Activated naive CD4-positive, alpha-beta T cell treated with anti-CD3 and anti-CD28 coated beads, Interleukin-2, amount 50 U/mL, for 24 hours (primary cell): ENCODE measurements around the gene GUSB.
"Not testable (repeated sequence)": the region's sequence is repeated elsewhere in the genome, so short reads cannot be mapped to it uniquely, and the experiment has no call there.

Source experiments
- H3K27ac Mint-ChIP-seq: one replicate; pipeline ENCODE4 v1.8.0; 2021; ENCODE audit warnings: mild to moderate bottlenecking, mixed read lengths
- H3K27me3 Mint-ChIP-seq: one replicate; pipeline ENCODE4 v1.8.0; 2021; ENCODE audit warnings: mixed read lengths
- H3K36me3 Mint-ChIP-seq: one replicate; pipeline ENCODE4 v1.8.0; 2021; ENCODE audit warnings: mixed read lengths
- H3K4me1 Mint-ChIP-seq: one replicate; pipeline ENCODE4 v1.8.0; 2021; ENCODE audit warnings: mixed read lengths
- H3K4me3 Mint-ChIP-seq: one replicate; pipeline ENCODE4 v1.8.0; 2021; ENCODE audit warnings: mild to moderate bottlenecking, mixed read lengths
- H3K9me3 Mint-ChIP-seq: one replicate; pipeline ENCODE4 v1.8.0; 2021; ENCODE audit warnings: mixed read lengths

The GUSB gene

DNA sequence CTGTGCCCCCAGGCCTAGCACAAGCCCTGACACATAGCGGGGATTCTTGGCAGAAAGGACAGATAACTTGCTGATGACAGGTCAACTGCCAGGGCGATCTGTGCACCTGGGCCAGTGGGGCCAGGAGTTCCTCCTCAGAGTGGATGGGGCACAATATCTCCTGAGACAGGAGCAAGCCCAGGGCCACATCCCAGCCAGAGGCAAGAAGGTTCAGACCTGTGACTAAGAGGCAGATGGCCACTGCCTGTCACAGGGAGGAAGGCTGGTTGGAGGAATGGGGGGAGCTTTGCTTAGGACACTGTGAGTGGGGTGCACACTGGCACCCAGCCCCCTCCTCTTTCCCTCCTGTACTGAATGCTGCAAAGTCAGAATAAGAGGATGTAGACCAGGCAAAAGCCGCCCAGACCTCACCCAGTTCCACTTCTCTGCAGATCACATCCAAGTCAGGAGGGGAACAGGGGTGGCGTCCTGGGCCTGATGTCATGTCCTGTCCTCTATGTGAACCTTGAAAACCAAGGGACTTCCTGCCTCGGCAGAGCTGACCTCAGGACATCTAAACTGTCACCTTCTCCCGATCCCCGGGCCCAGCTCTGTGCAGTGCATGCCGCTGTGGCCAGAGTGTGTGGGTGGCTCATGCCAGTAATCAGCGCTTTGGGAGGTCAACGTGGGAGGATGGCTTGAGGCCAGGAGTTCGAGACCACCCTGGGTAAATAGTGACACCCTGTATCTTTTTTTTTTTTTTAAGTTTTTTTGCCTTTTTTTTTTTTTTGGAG, 1.3 kb downstream of the GUSB start:
- H3K27me3 Mint-ChIP-seq, result no peaks in the 10 kb centered on the region
- peak overlapping the region; percentile 60 for H3K27ac Mint-ChIP-seq
- peaks cover 16% of the 10 kb centered on the region for H3K4me1 Mint-ChIP-seq
- H3K4me3 Mint-ChIP-seq, result peak overlapping the region; percentile 79
- no peaks in the 10 kb centered on the region for H3K36me3 Mint-ChIP-seq
- H3K9me3 Mint-ChIP-seq, result no peaks in the 10 kb centered on the region

DNA sequence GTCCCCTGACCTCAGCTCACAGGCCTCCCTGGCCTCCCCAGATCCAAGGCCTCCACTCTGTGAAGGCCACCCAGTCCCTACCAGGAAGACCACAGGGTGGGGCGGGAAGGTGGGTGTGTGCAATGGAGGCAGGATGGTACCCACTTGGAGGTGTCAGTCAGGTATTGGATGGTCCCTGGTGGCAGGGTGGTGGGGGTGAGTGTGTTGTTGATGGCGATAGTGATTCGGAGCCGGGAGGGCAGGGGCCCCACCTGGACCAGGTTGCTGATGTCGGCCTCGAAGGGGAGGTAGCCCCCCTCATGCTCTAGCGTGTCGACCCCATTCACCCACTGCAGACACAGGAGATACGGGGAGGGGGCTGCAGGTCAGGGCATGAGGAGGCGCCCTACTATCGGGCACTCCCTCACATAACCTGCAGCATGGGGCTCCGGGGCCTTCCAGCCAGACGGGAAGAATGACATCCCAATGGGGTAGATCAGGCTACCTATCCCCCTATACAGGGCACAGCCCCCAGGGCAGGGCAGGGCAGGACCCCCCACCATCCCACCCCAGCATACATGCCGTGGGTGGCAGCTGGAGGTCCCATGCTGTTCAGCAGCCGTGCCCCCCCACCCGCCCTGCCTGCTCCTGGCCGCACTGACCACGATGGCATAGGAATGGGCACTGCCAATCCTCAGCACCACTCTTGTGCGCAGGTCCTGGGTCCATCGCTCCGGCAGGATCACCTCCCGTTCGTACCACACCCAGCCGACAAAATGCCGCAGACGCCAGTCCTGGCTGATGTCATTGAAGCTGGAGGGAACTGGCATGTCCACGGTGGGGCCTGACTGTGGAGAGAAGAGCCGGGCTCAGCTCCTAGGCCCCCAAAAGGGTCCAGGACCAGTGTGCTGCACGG, 2.2 kb downstream of the GUSB start:
- H3K4me3 Mint-ChIP-seq, result peak overlapping the region; percentile 79

DNA sequence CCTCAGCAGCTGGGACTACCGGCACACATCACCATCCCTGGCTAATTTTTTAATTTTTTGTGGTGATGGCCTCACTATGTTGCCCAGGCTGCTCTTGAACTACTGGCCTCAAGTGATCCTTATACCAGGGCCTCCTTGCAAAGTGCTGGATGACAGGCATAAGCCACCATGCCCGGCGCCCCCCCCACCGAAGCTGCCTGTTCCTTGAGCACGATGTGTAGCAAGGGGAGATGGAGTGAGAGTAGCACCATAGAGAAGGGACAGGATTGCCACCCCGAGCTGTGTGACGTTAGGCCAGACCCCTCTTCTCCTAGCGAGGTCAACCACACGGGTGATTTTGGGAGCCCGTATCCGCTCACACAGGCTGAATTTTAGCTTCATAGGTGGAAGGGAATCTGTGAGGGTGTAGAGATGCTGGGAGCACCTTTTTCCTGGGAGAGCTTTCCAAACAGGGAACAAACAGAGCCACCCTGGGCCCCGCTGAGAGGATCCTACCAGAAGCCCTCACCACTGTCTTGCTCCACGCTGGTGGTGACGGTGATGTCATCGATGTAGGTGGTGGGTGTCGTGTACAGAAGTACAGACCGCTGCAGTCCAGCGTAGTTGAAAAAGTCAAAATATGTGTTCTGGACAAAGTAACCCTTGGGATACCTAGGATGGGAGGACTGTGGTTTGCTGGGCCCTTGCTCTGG, 3.0 kb downstream of the GUSB start:
- Mint-ChIP-seq H3K9me3 (no peaks in the 10 kb centered on the region), H3K36me3 (peaks cover under 1% of the 10 kb centered on the region), H3K27ac (peak overlapping the region; percentile 8), H3K27me3 (no peaks in the 10 kb centered on the region), H3K4me3 (peak overlapping the region; percentile 26), H3K4me1 (peaks cover 16% of the 10 kb centered on the region)

More for the DNA sequence above, 2.2 kb downstream of the GUSB start:
- Mint-ChIP-seq H3K36me3 (no peaks in the 10 kb centered on the region), H3K27ac (peak overlapping the region; percentile 8), H3K9me3 (no peaks in the 10 kb centered on the region), H3K4me1 (peaks cover 16% of the 10 kb centered on the region), H3K27me3 (no peaks in the 10 kb centered on the region)

DNA sequence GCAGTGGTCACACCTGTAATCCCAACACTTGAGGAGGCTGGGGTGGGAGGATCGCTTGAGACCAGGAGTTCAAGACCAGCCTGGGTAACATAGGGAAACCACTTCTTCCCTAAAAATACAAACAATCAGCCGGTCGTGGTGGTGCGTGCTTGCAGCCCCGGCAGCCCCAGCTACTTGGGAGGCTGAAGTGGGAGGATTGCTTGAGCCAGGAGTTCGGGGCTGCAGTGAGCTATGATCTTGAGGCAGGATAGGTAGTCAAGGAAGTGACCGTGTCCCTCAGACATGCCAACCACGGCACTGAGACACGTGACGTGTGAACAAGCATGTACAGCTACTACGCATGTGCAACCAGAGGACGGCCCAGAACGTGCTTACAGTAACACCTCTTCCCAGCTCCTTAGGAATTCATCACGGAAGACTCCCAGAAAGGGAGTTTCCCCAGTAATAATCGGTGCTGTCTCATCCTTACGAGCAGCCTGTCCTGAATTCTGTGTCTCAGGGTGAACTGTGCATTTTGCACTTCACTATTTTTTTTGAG, 5.3 kb downstream of the GUSB start:
- H3K36me3 Mint-ChIP-seq, result peaks cover 4% of the 10 kb centered on the region
- H3K27me3 Mint-ChIP-seq, result no peaks in the 10 kb centered on the region
- H3K4me1 Mint-ChIP-seq, result peaks cover 20% of the 10 kb centered on the region

DNA sequence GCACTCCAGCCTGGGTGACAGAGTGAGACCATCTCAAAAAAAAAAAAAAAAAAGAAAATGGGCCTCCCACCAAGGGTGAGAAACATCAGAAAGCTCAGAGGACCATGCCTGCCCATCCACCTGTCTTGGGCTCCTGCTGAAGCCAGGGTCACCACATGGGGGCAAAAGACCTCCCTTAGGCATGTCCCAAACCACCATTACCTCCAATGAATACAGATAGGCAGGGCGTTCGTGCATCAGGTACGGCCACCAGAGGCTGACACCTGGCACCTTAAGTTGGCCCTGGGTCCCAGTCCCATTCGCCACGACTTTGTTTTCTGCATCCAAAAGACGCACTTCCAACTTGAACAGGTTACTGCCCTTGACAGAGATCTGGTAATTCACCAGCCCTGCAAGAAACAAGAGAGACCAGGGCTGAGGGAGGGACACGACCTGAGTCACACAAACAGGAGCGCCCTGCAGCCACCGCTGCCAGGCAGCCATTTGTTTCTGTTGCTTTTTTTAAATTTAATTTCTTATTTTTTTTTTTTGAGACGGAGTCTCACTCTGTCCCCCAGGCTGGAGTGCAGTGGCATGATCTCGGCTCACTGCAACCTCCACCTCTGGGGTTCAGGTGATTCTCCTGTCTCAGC, 6.1 kb downstream of the GUSB start:
- Mint-ChIP-seq H3K27me3 (no peaks in the 10 kb centered on the region), H3K27ac (no peak overlapping the region), H3K9me3 (no peaks in the 10 kb centered on the region), H3K36me3 (peaks cover 6% of the 10 kb centered on the region), H3K4me1 (peaks cover 19% of the 10 kb centered on the region), H3K4me3 (no peak overlapping the region)

More for the DNA sequence above, 5.3 kb downstream of the GUSB start:
- no peaks in the 10 kb centered on the region for H3K9me3 Mint-ChIP-seq
- H3K27ac Mint-ChIP-seq, result no peak overlapping the region
- no peak overlapping the region for H3K4me3 Mint-ChIP-seq

DNA sequence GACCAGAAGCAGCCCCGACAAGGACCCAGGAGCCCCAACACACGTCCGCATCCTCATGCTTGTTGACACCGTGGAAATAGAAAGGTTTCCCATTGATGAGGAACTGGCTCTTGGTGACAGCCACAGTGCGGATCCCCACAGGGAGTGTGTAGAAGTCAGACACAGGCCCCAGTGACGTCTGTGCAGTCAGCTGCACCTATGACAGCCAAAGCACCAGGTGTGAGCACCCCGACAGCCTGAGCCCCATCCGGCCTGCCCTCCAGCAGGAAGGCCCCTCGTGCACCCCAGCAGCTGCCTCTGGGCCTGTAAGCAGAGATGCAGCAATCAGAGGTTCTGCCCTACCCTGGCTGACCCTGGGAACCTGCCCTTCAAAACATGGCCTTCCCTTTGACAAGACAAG, 7.1 kb downstream of the GUSB start:
- Mint-ChIP-seq H3K4me3 (no peak overlapping the region), H3K36me3 (peaks cover 6% of the 10 kb centered on the region), H3K27ac (no peak overlapping the region), H3K9me3 (no peaks in the 10 kb centered on the region), H3K27me3 (no peaks in the 10 kb centered on the region), H3K4me1 (peaks cover 12% of the 10 kb centered on the region)

DNA sequence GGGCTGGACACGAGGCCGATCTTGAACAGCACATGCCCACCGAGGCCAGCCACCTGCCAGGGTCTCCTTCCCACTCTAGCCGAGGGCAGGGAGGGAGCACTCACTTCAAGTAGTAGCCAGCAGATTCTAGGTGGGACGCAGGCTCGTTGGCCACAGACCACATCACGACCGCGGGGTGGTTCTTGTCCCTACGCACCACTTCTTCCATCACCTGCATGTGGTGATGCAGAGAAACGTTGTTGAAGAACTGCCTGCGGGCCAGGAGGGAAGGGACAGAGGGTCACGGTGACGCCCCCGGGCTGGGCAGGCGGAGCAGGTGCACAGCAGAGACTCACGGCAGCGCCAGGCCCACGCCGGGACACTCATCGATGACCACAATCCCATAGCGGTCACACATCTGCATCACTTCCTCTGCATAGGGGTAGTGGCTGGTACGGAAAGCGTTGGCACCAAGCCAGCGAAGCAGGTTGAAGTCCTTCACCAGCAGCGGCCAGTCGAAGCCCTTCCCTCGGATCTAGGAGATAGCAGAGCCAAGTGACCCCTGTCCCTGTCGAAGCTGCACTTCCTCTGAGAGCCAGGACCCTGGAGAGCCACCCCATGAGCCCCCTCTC, 7.7 kb downstream of the GUSB start:
- peaks cover 9% of the 10 kb centered on the region for H3K4me1 Mint-ChIP-seq
- no peaks in the 10 kb centered on the region for H3K9me3 Mint-ChIP-seq
- H3K36me3 Mint-ChIP-seq, result peaks cover 6% of the 10 kb centered on the region
- no peak overlapping the region for H3K4me3 Mint-ChIP-seq
- no peaks in the 10 kb centered on the region for H3K27me3 Mint-ChIP-seq
- H3K27ac Mint-ChIP-seq, result no peak overlapping the region

DNA sequence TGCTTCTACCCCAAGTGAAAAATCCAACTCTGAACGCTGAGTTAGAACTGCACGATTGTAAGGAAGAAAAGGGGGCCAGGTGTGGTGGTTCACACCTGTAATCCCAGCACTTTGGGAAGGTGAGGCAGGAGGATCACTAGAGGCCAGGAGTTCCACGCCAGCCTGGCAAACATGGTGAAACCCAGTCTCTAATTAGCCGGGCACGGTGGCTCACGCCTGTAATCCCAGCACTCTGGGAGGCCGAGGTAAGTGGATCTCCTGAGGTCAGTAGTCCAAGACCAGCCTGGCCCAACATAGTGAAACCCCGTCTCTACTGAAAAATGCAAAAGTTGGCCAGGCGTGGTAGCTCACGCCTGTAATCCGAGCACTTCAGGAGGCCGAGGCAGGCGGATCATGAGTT, 9.0 kb downstream of the GUSB start:
- Mint-ChIP-seq H3K27ac (no peak overlapping the region), H3K36me3 (peaks cover 6% of the 10 kb centered on the region), H3K9me3 (no peaks in the 10 kb centered on the region), H3K27me3 (no peaks in the 10 kb centered on the region), H3K4me1 (peaks cover 4% of the 10 kb centered on the region), H3K4me3 (no peak overlapping the region)

DNA sequence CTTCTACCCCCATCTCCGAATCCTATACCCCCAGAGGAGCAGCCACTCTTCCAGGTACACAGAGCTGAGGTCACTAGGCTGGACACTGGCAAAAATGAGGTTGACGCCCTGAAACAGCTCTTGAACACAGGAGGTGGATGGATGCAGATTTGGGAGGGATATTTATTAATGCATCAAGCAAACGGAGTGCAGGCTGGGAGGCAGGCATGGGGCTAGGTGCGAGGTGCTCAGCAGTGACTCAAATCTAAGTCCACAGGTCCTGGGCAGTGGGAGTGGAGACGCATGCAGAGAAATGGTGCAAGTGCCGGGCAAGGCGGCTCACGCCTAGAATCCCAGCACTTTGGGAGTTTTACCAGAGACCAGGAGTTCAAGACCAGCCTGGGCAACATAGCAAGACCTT, 11.0 kb downstream of the GUSB start:
- Mint-ChIP-seq H3K27ac (no peak overlapping the region), H3K27me3 (no peaks in the 10 kb centered on the region), H3K36me3 (peaks cover 8% of the 10 kb centered on the region), H3K4me1 (peaks cover 4% of the 10 kb centered on the region), H3K4me3 (no peak overlapping the region), H3K9me3 (no peaks in the 10 kb centered on the region)

DNA sequence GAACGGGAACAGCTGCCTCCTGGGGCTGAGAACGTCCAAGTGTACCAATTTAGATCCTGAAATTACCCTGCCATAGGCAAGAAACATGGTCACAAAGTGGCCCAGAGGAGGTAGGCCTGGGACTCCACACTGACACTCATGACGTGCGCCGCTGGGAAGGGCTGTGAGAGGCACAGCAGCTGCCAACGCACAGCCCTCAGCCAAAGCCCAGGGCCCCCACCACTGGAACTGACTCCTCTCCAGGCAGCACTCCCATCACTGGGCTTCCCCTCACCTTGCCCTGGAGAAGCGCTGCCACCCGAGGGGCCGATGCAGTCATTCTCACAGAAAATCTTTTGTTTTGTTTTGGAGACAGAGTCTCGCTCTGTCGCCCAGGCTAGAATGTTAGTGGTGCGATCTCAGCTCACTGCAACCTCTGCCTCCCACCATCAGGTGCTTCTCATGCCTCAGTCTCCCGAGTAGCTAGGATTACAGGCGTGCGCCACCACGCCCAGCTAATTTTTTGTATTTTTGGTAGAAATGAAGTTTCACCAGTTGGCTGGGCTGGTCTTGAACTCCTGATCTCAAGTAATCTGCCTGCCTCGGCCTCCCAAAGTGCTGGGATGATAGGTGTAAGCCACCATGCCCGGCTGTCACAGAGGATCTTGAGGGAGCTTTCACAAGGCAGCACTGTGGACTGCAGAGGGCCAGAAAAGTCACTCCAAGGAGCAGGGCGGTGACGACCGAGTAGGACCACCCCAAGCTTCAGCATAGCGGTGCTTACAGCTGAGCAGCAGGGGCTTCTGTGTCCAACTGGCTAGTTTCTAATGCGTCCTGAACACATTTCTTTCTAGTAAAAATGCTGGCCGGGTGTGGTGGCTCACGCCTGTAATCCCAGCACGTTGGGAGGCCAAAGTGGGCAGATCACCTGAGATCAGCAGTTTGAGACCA, 13.5 kb downstream of the GUSB start:
- H3K27ac Mint-ChIP-seq, result no peak overlapping the region
- peaks cover 4% of the 10 kb centered on the region for H3K4me1 Mint-ChIP-seq
- no peaks in the 10 kb centered on the region for H3K27me3 Mint-ChIP-seq
- no peaks in the 10 kb centered on the region for H3K9me3 Mint-ChIP-seq
- no peak overlapping the region for H3K4me3 Mint-ChIP-seq
- H3K36me3 Mint-ChIP-seq, result peaks cover 7% of the 10 kb centered on the region

DNA sequence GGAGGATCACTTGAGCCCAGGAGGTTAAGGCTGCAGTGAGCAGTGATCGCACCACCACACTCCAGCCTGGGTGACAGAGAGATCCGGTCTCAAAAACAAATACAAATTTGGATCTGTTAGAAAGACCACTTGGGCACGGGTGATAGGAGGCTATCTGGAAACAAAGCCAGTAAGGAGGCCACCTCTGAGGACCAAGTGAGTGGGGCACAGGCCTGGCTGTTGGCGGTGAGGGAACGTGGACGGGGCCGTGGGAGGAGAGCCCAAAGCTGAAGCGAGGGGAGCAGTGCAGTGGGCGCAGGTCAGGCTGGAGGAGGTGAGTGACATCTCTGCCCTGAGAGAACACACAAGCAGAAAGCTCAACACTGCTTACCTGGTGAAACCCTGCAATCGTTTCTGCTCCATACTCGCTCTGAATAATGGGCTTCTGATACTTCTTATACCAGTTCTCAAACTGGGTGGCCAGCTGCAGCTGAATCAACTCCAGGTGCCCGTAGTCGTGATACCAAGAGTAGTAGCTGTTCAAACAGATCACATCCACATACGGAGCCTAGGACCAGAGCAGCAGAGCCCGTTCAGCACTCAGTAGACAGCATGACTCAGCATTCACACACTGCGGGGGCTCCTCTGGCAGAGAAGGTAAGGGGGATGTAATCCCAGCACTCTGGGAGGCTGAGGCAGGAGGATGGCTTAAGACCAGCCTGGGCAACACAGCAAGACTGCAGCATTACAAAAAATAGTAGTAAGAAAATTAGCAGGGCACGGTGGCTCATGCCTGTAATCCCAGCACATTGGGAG, 14.5 kb downstream of the GUSB start:
- H3K36me3 Mint-ChIP-seq, result peaks cover 11% of the 10 kb centered on the region
- H3K27ac Mint-ChIP-seq, result no peak overlapping the region
- H3K9me3 Mint-ChIP-seq, result no peaks in the 10 kb centered on the region
- no peaks in the 10 kb centered on the region for H3K27me3 Mint-ChIP-seq
- H3K4me1 Mint-ChIP-seq, result peaks cover 4% of the 10 kb centered on the region
- H3K4me3 Mint-ChIP-seq, result no peak overlapping the region

DNA sequence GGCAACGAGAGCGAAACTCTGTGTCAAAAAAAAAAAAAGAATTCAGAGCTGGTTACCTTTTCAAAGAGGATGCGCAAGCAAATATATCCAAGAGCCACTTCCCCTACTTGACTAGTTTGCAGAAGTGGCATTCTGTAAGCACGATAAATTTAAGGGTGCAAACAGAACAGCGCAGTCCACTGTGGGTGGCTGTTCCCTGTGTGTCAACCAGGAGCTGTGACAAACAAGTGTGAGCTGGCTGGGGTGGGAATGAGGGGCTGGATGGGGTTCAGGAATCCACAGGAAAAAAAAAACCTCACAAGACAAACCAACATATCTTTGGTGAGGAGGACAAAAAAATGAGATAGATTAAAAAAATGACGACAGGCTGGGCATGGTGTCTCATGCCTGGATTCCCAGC, 15.9 kb downstream of the GUSB start:
- Mint-ChIP-seq H3K27me3 (no peaks in the 10 kb centered on the region), H3K9me3 (no peaks in the 10 kb centered on the region), H3K27ac (no peak overlapping the region), H3K4me3 (no peak overlapping the region), H3K36me3 (peaks cover 10% of the 10 kb centered on the region), H3K4me1 (no peaks in the 10 kb centered on the region)

DNA sequence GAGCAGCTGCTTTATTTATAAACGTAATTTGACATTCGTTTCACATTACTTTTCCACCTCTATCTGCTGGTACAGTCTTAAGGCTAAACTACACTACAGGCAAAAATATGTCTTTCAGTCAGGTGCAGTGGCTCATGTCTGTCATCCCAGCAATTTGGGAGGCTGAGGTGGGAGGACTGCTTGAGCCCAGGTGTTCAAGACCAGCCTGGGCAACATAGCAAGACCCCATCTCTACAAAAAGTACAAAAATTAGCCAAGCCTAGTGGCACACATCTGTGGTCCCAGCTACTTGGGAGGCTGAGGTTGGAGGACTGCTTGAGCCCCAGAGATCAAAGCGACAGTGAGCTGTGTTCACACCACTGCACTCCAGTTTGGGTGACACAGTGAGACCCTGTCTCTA, 17.3 kb downstream of the GUSB start:
- not testable (repeated sequence) for H3K36me3 Mint-ChIP-seq, H3K27ac Mint-ChIP-seq, H3K9me3 Mint-ChIP-seq, H3K4me1 Mint-ChIP-seq, H3K27me3 Mint-ChIP-seq, H3K4me3 Mint-ChIP-seq
